Prostate gland (tissue), 2 donors: ENCODE data around the gene ATXN1.

Experiments
- POLR2A ChIP-seq: fragments of 450-650 bp; IDR thresholded peaks from one replicate; pipeline ENCODE4 v1.6.1; 2016; ENCODE audit warnings: antibody characterized with exemption, mild to moderate bottlenecking
- TF ChIP-seq, protein P1 (sequence below), 4 experiments: fragments of 200-600 bp in 2 of 4; fragments of 450-650 bp in 2 of 4; sonication (generic) in 2 of 4; IDR thresholded peaks; 1 replicate in 3 of 4; 2 replicates in 1 of 4; pipeline ENCODE4 v1.5.1; 2016 to 2019; ENCODE audit warnings: antibody characterized with exemption in 4 of 4, mild to moderate bottlenecking in 2 of 4, moderate library complexity in 2 of 4

DNA sequence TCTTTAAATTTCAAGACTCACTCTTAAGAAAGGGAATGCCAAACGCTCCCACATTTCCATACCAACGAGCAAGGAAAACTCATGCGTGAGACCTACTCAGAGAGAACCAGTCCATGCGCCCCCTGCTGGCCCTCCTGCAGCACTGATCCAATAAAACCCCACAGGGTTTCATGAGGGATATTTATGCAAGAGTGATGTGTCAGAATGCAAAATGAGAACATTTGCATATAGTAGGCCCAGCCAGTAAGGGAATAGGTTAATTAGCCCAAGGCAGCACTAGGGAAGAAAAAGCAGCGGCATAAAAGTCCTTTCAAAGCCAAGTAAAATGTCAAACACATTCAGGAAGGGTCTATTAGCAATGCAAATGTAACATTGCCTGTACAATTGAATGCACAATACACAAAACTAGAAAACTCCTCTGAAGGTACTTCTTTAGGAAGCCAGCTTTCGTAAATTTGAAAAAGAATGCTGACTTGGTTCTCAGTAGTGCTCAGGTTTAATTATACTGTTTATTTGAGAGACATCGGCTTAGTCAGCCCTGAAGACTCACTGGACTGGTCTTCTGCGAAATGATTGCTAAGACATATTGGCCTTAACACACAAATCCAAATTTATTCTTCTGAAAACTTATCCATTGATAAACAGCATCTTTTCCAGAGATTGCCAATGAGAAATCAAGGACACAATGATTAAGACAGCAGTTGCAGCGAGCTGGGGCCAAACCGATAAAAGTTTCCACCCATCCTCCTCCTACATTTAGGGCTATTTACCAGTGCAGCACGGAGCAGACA, 429.7 kb downstream of the ATXN1 start:
- TF ChIP-seq, protein P1, sequence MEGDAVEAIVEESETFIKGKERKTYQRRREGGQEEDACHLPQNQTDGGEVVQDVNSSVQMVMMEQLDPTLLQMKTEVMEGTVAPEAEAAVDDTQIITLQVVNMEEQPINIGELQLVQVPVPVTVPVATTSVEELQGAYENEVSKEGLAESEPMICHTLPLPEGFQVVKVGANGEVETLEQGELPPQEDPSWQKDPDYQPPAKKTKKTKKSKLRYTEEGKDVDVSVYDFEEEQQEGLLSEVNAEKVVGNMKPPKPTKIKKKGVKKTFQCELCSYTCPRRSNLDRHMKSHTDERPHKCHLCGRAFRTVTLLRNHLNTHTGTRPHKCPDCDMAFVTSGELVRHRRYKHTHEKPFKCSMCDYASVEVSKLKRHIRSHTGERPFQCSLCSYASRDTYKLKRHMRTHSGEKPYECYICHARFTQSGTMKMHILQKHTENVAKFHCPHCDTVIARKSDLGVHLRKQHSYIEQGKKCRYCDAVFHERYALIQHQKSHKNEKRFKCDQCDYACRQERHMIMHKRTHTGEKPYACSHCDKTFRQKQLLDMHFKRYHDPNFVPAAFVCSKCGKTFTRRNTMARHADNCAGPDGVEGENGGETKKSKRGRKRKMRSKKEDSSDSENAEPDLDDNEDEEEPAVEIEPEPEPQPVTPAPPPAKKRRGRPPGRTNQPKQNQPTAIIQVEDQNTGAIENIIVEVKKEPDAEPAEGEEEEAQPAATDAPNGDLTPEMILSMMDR (IDR thresholded peaks at IDR 0.05) = peak; percentile 85 to 88 (median 86)
- no peak for TF ChIP-seq POLR2A
